Fibroblast of skin of left biceps (primary cell): ENCODE measurements around the gene HNRNPU.

Experiments
- DNase-seq, 2 experiments: peaks; one replicate each; pipeline ENCODE4 v3.0.0-alpha.2; 2013; ENCODE audit warnings: low read depth in 2 of 2

HNRNPU gene

DNA sequence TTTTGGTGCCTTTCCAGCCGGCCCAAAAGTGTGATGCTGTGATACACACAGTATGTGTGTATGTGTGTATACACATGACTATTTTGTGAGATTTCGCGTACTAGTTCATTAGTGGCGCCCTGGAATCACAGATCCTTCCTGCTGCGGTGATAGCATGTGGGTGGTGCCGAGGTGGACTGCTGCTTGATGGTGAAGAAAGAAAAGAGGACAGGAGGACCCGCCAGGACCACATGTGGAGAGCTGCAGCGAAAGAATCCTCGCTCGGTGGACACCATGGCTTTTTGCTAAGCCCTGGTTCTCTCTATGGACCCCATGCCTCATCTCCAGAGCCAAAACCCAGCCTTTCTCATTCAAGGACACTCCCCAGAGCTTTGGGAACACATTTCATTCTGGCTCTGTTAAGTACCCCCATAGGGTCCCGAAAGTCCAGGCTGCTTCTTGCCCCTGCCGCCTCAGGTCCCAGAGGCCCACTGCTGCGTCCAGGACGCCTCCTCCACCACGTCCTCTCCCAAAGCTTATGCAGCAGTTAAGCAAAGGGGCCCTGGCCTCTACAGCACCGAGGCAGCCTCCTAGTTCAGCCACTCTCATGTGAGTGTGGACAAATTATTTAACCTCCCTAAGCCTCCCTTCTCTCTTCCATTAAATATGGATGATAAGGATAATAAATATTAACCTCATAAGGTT, 61.6 kb downstream of the HNRNPU start:
- no peak for DNase-seq

- DNase-seq = no peak
Observed at GRCh38 chr1:244802041-244802440, 62.3 kb downstream of the HNRNPU start.

- no peak for DNase-seq
Observed at GRCh38 chr1:244801246-244801645, 63.1 kb downstream of the HNRNPU start.

- no peak for DNase-seq
Observed at GRCh38 chr1:244800821-244801220, 63.5 kb downstream of the HNRNPU start.
